Tibial nerve (tissue), 3 donors: ENCODE data around the gene KLHL18.

ENCODE experiments used
- EP300 ChIP-seq, 2 donors: sonication (generic); formaldehyde crosslinking; IDR thresholded peaks; one replicate each; pipeline ENCODE4 v1.6.1; 2017; ENCODE audit warnings: antibody characterized with exemption in 2 of 2, mild to moderate bottlenecking in 1 of 2
- POLR2A ChIP-seq, 2 donors: fragments of 450-650 bp; IDR thresholded peaks; one replicate each; pipeline ENCODE4 v1.6.1; 2017; ENCODE audit warnings: antibody characterized with exemption in 2 of 2, mild to moderate bottlenecking in 2 of 2, moderate library complexity in 2 of 2

GRCh38 chr3:47270526-47270925 is 12.2 kb upstream of the KLHL18 start:
- TF ChIP-seq POLR2A (IDR thresholded peaks at IDR 0.05) (no peak), EP300 (IDR thresholded peaks at IDR 0.05) (no peak)
